Keratinocyte (primary cell): ENCODE results near the gene SRPK2. TPM values are rescaled to one million over a fixed set of nuclear protein-coding genes. Genes with fewer than 3 reads are reported as not detected.

ENCODE experiments used
- DNase-seq: peaks from one replicate; pipeline ENCODE4 v3.0.0-alpha.2; 2011; ENCODE audit warnings: low read depth, missing footprints, low spot score
- FAIRE-seq: peaks from 2 replicates; lab custom pipeline; 2011; peaks lifted over from hg19 to GRCh38; lab: Jason Lieb, UNC
- H2AFZ ChIP-seq: 2 replicates; pipeline ENCODE4 v1.6.0; 2012; ENCODE audit warnings: low read length, control low read depth, inconsistent platforms; ENCODE audit not compliant: control insufficient read depth
- H3K27ac ChIP-seq: 2 replicates; pipeline ENCODE4 v1.5.1; 2011; ENCODE audit warnings: low read length; ENCODE audit not compliant: control insufficient read depth, insufficient read depth
- H3K27me3 ChIP-seq: 3 replicates; pipeline ENCODE4 v1.6.0; 2011; ENCODE audit warnings: low read length; ENCODE audit not compliant: control insufficient read depth, insufficient read depth; ENCODE audit errors: extremely low read depth
- H3K36me3 ChIP-seq, 2 experiments: 2 replicates in 1 of 2; 3 replicates in 1 of 2; pipeline ENCODE4 v1.5.1; 2011; ENCODE audit warnings: low read length in 2 of 2, mild to moderate bottlenecking in 1 of 2; ENCODE audit not compliant: control insufficient read depth in 2 of 2, insufficient read depth in 2 of 2; ENCODE audit errors: extremely low read depth in 1 of 2
- H3K4me1 ChIP-seq: 3 replicates; pipeline ENCODE4 v1.5.1; 2011; ENCODE audit warnings: low read length; ENCODE audit not compliant: control insufficient read depth, insufficient read depth; ENCODE audit errors: extremely low read depth
- H3K4me2 ChIP-seq: 3 replicates; pipeline ENCODE4 v1.6.0; 2011; ENCODE audit warnings: low read depth, low read length; ENCODE audit not compliant: control insufficient read depth, insufficient read depth; ENCODE audit errors: extremely low read depth
- H3K4me3 ChIP-seq, 3 experiments: fragments of 200-600 bp in 1 of 3; sonication (generic) in 1 of 3; 2 replicates in 2 of 3; 3 replicates in 1 of 3; pipeline ENCODE4 v1.5.1; 2011 to 2016; ENCODE audit warnings: low read length in 3 of 3, mild to moderate bottlenecking in 3 of 3, control low read depth in 2 of 3, inconsistent platforms in 1 of 3, low read depth in 1 of 3, mixed read lengths in 1 of 3, mixed run types in 1 of 3, moderate library complexity in 1 of 3; ENCODE audit not compliant: control insufficient read depth in 2 of 3, insufficient read depth in 2 of 3; ENCODE audit errors: extremely low read depth in 1 of 3
- H3K79me2 ChIP-seq: 2 replicates; pipeline ENCODE4 v1.6.0; 2012; ENCODE audit warnings: low read length; ENCODE audit not compliant: control insufficient read depth, insufficient read depth
- H3K9ac ChIP-seq: 3 replicates; pipeline ENCODE4 v1.6.0; 2011; ENCODE audit warnings: low read length; ENCODE audit not compliant: control insufficient read depth, insufficient read depth; ENCODE audit errors: extremely low read depth
- H3K9me1 ChIP-seq: 3 replicates; pipeline ENCODE4 v1.6.0; 2011; ENCODE audit warnings: low read length; ENCODE audit not compliant: control insufficient read depth, insufficient read depth; ENCODE audit errors: extremely low read depth
- H3K9me3 ChIP-seq: 2 replicates; pipeline ENCODE4 v1.5.1; 2012; ENCODE audit warnings: low read depth, low read length; ENCODE audit not compliant: control insufficient read depth
- H4K20me1 ChIP-seq: 3 replicates; pipeline ENCODE4 v1.6.0; 2011; ENCODE audit warnings: low read length; ENCODE audit not compliant: control insufficient read depth, insufficient read depth; ENCODE audit errors: extremely low read depth
- CTCF ChIP-seq, 3 experiments: IDR thresholded peaks in 1 of 3; conservative IDR thresholded peaks in 1 of 3; optimal IDR thresholded peaks in 1 of 3; 2 replicates in 2 of 3; 3 replicates in 1 of 3; pipeline versions ENCODE3 to v1.5.1; 2011; ENCODE audit warnings: low read length in 3 of 3, mild to moderate bottlenecking in 3 of 3, moderate library complexity in 2 of 3, control low read depth in 1 of 3, inconsistent platforms in 1 of 3; ENCODE audit not compliant: insufficient read depth in 2 of 3; ENCODE audit errors: extremely low read depth in 1 of 3
- EZH2 ChIP-seq: IDR thresholded peaks from one replicate; pipeline ENCODE4 v1.6.1; 2012; ENCODE audit warnings: inconsistent platforms, mild to moderate bottlenecking, low read length, moderate library complexity
- dilution Hi-C: fragments of 300-500 bp; cut with MboI; formaldehyde crosslinking; loops from one replicate; pipeline ENCODE4 v1.7.0; 2020; ENCODE audit warnings: low sequenced_read_pairs; ENCODE audit not compliant: extremely low pct_ligation_motif_present
- polyA plus RNA-seq, 5 experiments: library from polyadenylated mRNA; depleted of rRNA in 3 of 5; stranded (reverse) in 3 of 5; stranded (forward) in 1 of 5; unstranded in 1 of 5; fragments of >200 nt; gene quantifications; 1 replicate in 1 of 5; 2 replicates in 3 of 5; 3 replicates in 1 of 5; pipeline versions ENCODE4 v1.2.1 to v1.2.3, GENCODE V29; 2011 to 2012; ENCODE audit warnings: missing spikeins in 2 of 5, low read depth in 1 of 5, low replicate concordance in 1 of 5

SRPK2 gene
- polyA plus RNA-seq, 1 donor (not counting 4 experiments of a cell fraction or from before 2014, with no cell fraction given) = 40.2 TPM

GRCh38 chr7:105209433-105209832, 179.3 kb downstream of the SRPK2 start:
- dilution Hi-C loops = no loop called here
- Histone ChIP-seq H3K9ac (no peak overlapping the region), H3K9me1 (peaks cover 4% of the 10 kb centered on the region), H3K79me2 (peaks cover 87% of the 10 kb centered on the region), H3K4me1 (no peaks in the 10 kb centered on the region), H3K36me3 (peaks cover 1 to 3% of the 10 kb centered on the region in 2 experiments), H3K27me3 (no peaks in the 10 kb centered on the region), H4K20me1 (no peaks in the 10 kb centered on the region), H3K4me2 (no peak overlapping the region), H2AFZ (no peak overlapping the region), H3K27ac (no peak overlapping the region), H3K4me3 (no peak overlapping the region), H3K9me3 (peaks cover 2% of the 10 kb centered on the region)
- DNase-seq (no peak), FAIRE-seq (no peak)
- TF ChIP-seq CTCF (optimal IDR thresholded peaks at IDR 0.05 in 1 of 3, IDR thresholded peaks at IDR 0.05 in 1 of 3, conservative IDR thresholded peaks at IDR 0.05 in 1 of 3; ENCODE audit: extremely low read depth in 1 of 3, insufficient read depth in 2 of 3, low read length in 3 of 3) = no peak
- no peak for TF ChIP-seq EZH2

DNA sequence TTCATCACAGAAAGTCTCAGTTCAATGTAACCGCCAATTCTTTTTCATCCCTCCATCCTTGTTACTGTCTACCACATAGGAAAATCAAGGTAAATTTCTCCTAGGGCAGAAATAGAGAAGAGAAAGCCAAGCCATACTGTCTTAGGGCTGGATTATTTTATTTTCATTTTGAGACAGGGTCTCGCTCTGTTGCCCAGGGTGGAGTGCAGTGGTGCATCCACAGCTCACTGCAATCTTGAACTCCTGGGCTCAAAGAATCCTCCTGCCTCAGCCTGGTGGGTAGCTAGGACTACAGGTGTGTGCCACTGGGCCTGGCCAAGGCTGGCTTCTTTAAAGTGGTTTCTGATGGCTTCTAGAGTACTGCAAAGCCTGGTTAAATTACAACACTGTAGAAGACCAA, 181.7 kb downstream of the SRPK2 start:
- H3K79me2 ChIP-seq = peaks cover 68% of the 10 kb centered on the region
- peaks cover 2% of the 10 kb centered on the region for H3K9me3 ChIP-seq
- H3K27me3 ChIP-seq = no peaks in the 10 kb centered on the region
- TF ChIP-seq EZH2 = no peak
- no peak for TF ChIP-seq CTCF (optimal IDR thresholded peaks at IDR 0.05 in 1 of 3, IDR thresholded peaks at IDR 0.05 in 1 of 3, conservative IDR thresholded peaks at IDR 0.05 in 1 of 3; ENCODE audit: extremely low read depth in 1 of 3, insufficient read depth in 2 of 3, low read length in 3 of 3)
- H3K36me3 ChIP-seq = peaks cover 8% of the 10 kb centered on the region in 2 experiments
- no peak overlapping the region for H2AFZ ChIP-seq
- H3K4me1 ChIP-seq = no peaks in the 10 kb centered on the region
- no peak overlapping the region for H3K27ac ChIP-seq
- FAIRE-seq (no peak), DNase-seq (no peak)
- dilution Hi-C loops = no loop called here
- no peak overlapping the region for H3K4me2 ChIP-seq
- no peaks in the 10 kb centered on the region for H4K20me1 ChIP-seq
- H3K9me1 ChIP-seq = peaks cover 4% of the 10 kb centered on the region
- no peak overlapping the region for H3K4me3 ChIP-seq
- H3K9ac ChIP-seq = no peak overlapping the region
